GM18526 (cell line): ENCODE data around the gene FNDC3A.

Source experiments
- POLR2A ChIP-seq: IDR thresholded peaks from 3 replicates; pipeline ENCODE4 v1.6.1; 2011; ENCODE audit not compliant: insufficient read length; ENCODE audit errors: extremely low read depth

FNDC3A gene

DNA sequence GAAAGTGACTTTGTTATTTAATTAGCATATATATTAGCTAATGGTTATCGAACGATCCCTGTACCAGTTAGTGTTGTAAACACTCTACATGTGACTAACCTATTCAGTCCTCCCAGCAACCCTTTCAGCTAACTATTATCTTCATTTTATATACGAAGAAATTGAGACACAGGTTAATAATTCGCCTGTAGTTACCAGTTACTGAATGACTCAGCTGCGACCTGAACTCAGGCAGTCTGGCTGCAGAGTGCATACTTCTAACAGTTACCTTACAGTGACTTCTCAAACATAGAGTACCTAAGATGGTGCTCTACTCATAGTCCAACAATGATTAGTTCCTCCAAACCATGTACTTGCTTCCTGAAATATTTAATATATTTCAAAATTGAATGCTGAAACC lies 117.7 kb downstream of the FNDC3A start:
- no peak for TF ChIP-seq POLR2A

- no peak for TF ChIP-seq POLR2A
Observed at GRCh38 chr13:49097374-49097773, 121.7 kb downstream of the FNDC3A start.

DNA sequence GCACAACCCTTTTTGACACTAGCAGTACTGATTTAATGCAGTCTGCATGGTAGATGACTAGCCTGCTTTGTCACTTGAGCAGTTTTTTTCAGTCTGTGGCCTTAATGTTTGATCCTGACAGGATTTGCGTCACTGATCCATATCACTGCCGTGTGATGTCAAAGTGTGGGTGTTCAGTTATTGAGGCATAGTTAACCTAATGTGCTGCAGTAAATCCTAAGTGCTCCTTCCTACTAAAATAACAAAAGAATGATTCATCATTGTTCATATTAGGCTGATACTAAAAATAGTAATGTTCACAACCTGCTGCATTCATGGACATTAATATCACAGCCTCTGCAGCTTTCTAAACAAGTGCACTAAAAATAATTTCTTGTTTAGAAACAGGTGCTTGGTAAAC lies 122.5 kb downstream of the FNDC3A start:
- no peak for TF ChIP-seq POLR2A

- no peak for TF ChIP-seq POLR2A
Observed at GRCh38 chr13:49098771-49099512, 123.2 kb downstream of the FNDC3A start.

DNA sequence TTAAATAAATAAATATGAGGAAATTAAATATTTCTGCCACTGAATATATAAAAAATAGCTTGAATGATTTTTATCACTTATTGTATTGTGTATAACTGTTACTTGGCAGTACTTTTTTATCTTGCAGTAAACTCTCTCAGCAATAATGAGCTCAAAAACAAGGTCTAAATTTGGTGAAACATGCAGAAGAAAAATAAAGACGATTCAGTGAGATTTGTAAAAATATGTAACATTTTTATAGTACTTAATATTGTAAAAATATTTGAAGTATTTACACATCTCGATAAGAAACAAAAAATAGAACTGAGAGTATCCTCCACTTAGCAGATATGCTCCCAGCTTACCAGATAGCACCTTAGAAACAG lies 123.8 kb downstream of the FNDC3A start:
- TF ChIP-seq POLR2A, result no peak

- no peak for TF ChIP-seq POLR2A
Observed at GRCh38 chr13:49100637-49101570, 125.2 kb downstream of the FNDC3A start.

DNA sequence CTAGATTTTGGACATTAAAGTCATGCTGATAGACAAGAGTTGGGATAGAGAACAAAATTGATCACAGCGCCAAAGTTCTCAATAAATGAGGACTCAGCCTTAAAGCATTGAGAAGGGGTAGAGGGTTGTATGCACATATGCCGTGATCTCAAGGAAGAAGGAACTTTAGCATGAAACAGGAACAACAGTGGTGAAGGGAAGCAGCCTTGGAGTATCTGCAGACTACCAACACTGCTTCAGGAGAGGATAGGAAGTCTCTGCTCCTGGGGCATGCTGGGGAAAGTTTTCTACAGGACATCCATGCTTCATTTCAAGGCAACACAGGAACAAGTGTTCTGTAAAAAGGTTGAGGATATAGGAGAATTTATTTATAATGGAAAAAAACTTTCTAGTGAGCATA lies 132.5 kb downstream of the FNDC3A start:
- no peak for TF ChIP-seq POLR2A

DNA sequence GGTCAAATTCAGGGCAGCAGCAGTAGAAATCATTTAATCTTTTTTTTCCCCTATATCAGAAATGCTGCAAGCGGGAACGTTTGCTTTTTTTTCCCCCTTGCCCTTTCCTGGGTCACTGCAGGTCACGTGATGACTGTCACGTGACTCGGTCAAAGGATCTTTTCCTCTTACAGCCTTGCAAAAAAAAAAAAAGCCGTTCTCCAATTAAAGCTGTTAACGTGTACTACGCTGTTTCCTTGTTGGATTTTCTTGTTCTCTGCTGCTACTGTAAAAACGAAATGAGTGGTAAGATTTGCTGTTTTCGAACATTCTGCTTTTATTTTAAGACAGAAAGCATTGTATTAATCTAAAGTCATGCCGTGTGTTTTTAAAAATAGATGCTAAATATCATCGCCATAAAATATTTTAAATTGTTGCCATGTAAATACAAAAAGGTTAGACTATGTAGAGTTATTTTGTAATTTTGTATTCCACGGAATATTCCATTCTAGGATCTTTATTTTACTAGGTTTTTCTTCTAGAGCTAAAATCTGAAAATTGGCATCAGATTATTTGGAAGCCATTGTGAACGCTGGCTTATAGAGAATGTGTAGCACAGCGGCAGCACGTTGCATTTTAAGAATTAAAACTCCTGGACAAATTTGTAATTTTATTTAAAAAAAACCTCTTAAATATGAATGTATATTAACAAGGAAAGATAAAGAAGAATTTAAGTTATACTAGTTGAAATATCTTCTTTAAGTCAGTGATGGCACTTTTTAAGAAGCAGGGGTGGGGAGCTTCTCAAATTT lies 134.6 kb downstream of the FNDC3A start:
- peak; percentile 25 for TF ChIP-seq POLR2A

DNA sequence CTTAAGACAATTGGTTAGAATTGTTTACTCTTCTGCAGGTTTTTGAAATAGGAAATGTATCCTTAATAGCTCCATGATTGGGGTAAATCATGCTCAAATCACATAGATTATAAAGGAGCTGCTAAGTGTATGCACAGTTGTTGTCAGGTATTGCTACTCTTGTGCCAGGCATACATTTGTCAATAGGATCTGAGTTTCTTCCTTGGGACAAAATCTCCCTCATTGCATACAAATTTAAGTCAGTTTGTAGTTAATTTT lies 135.1 kb downstream of the FNDC3A start:
- no peak for TF ChIP-seq POLR2A

GRCh38 chr13:49112782-49113525 lies 137.2 kb downstream of the FNDC3A start:
- no peak for TF ChIP-seq POLR2A

DNA sequence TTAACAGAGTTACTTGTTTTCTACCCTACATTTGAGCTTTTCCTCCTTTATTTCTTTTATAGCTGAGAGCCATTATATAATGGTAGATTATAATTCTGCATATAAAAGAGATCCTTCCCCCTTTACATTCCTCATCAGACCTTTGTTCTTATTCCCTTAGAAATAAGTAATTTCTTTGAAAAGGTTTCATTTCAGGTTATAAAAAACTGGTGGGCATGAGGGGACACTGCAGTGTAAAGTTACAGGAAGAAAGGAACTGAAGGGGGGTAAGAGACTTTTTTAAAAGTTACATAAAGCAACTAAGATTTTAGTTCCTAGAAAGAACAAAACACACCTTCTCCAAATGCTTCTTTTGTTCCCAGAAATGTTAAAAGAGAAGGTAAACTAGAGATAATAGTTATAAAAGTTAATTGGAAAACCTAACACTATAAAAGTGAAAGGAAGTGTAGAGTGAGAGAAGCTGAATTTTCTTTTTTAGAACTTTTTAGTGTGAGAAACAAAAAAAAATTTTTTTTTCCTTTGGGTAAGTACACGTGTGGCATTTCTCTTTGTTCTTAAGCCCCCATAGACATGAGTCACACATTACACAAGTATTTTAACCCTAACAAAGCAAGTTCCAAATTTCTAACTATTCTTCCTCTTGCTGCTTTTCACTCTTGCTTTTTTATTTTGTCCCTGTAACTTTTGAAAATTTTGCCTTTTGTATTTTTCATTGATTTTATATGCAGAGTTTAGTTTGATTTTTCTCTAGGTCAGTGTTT lies 138.0 kb downstream of the FNDC3A start:
- TF ChIP-seq POLR2A, result no peak

DNA sequence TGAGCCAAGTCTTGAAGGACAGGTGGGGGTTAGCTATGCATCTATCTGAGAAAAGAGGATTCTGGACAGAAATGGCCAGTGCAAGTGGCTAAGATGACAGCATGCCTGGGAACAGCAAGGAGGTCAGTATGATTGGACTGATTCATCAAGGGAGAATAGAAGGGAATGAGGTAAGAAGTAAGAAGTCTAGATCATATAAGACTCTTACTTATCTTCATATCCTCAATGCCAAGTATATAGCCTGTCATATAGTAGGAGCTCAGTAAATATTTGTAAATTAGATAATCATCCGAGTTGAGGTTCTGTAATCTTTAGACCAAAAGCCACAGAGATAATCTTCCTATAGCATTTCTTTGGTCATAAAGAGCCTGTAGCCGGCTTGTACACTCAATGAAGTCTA lies 141.2 kb downstream of the FNDC3A start:
- no peak for TF ChIP-seq POLR2A

DNA sequence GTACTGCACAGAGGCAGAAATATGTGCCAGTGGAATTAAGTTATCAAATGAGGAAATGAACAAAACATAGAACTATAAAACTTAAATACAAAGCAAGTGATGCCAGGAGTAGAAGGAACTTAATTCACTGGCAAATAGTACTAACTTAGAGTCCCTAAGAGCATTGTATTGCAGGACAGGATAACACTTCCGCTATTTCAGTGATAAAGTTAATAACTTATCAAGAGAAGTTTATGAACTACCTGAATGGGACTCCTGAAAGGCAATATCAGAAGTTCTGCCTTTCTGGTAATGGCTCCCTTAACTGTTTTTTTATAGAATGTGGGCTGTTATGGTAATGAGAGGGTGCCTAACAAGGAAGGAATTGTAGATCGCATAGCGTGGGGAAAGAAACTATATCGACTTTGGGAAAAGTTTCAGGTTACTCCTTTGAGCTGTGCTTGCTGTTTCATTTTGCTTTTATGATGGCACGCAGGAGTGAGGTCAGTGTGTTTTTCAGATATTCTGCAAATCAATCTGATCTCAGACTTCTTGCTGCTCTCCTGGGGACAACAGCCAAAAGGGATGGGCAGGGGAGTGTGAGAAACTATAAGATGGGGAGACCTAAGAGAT lies 149.1 kb downstream of the FNDC3A start:
- no peak for TF ChIP-seq POLR2A

- TF ChIP-seq POLR2A, result no peak
Observed at GRCh38 chr13:49125964-49126524, 150.3 kb downstream of the FNDC3A start.
